Endodermal cell (in vitro differentiated cells): ENCODE results near the gene ANKRD31. TPM values are rescaled to one million over a fixed set of nuclear protein-coding genes. Genes with fewer than 3 reads are reported as not detected.

Experiments
- DNase-seq: peaks from one replicate; pipeline ENCODE4 v3.0.0-alpha.2; 2017
- H3K27ac ChIP-seq: 2 replicates; pipeline ENCODE4 v1.5.1; 2013; ENCODE audit warnings: mild to moderate bottlenecking, low read depth, low read length, moderate library complexity
- H3K27me3 ChIP-seq: 2 replicates; pipeline ENCODE4 v1.6.1; 2013; ENCODE audit warnings: mild to moderate bottlenecking, low read length, moderate library complexity; ENCODE audit not compliant: insufficient read depth, control insufficient read depth, poor library complexity, severe bottlenecking
- H3K36me3 ChIP-seq: 2 replicates; pipeline ENCODE4 v1.7.0; 2013; ENCODE audit warnings: mild to moderate bottlenecking, low read length, moderate library complexity; ENCODE audit not compliant: control insufficient read depth, insufficient read depth
- H3K4me1 ChIP-seq: one replicate; pipeline ENCODE4 v1.7.0; 2013; ENCODE audit warnings: low read length; ENCODE audit not compliant: control insufficient read depth, insufficient read depth
- H3K4me3 ChIP-seq: 2 replicates; pipeline ENCODE4 v1.5.1; 2013; ENCODE audit warnings: mild to moderate bottlenecking, low read length, moderate library complexity
- H3K9ac ChIP-seq: 2 replicates; pipeline ENCODE4 v1.6.1; 2013; ENCODE audit warnings: mild to moderate bottlenecking, low read length, moderate library complexity; ENCODE audit not compliant: poor library complexity, severe bottlenecking; ENCODE audit errors: extremely low read depth
- H3K9me3 ChIP-seq: 2 replicates; pipeline ENCODE4 v1.6.1; 2013; ENCODE audit warnings: mild to moderate bottlenecking, low read length, moderate library complexity; ENCODE audit not compliant: control insufficient read depth
- H3K27ac Mint-ChIP-seq: 2 replicates; pipeline ENCODE4 v1.8.0; 2020; ENCODE audit warnings: mixed read lengths
- H3K27me3 Mint-ChIP-seq: 2 replicates; pipeline ENCODE4 v1.8.0; 2021; ENCODE audit warnings: mild to moderate bottlenecking, mixed read lengths; ENCODE audit not compliant: insufficient read depth
- H3K36me3 Mint-ChIP-seq: 2 replicates; pipeline ENCODE4 v1.8.0; 2020; ENCODE audit warnings: low read depth, mixed read lengths
- H3K4me1 Mint-ChIP-seq: 2 replicates; pipeline ENCODE4 v1.8.0; 2020; ENCODE audit warnings: mixed read lengths
- H3K4me3 Mint-ChIP-seq: 2 replicates; pipeline ENCODE4 v1.8.0; 2020; ENCODE audit warnings: mild to moderate bottlenecking, moderate library complexity, mixed read lengths
- H3K9me3 Mint-ChIP-seq: 2 replicates; pipeline ENCODE4 v1.8.0; 2020; ENCODE audit warnings: mild to moderate bottlenecking, mixed read lengths
- WGBS, 2 experiments: methylation state at CpG; one replicate each; pipeline versions ENCODE4 v1.1.5 to v1.1.7; 2013; ENCODE audit warnings: missing lambda C conversion rate in 2 of 2, mixed read lengths in 1 of 2; ENCODE audit not compliant: insufficient coverage in 1 of 2, insufficient read length in 1 of 2; 5-methylcytosine and 5-hydroxymethylcytosine counted together
- total RNA-seq, 2 donors: library from RNA; stranded (reverse); fragmentation: NEBNext Ultra II Directional in 1 of 2; extraction: Animal tissue kit (Norgen Biotek cat#: 25700) in 1 of 2; gene quantifications; 2 replicates in 1 of 2; 3 replicates in 1 of 2; pipeline ENCODE4 v1.2.1, GENCODE V29; 2021
- TF ChIP-seq, protein P1 (sequence below): fragments of 200-600 bp; sonication (generic); conservative IDR thresholded peaks from 2 replicates; pipeline ENCODE4 v1.5.0; 2021; ENCODE audit warnings: antibody characterized with exemption, mild to moderate bottlenecking

The ANKRD31 gene
- total RNA-seq, 2 donors from 2014 or later: 0.13 to 0.29 TPM

DNA sequence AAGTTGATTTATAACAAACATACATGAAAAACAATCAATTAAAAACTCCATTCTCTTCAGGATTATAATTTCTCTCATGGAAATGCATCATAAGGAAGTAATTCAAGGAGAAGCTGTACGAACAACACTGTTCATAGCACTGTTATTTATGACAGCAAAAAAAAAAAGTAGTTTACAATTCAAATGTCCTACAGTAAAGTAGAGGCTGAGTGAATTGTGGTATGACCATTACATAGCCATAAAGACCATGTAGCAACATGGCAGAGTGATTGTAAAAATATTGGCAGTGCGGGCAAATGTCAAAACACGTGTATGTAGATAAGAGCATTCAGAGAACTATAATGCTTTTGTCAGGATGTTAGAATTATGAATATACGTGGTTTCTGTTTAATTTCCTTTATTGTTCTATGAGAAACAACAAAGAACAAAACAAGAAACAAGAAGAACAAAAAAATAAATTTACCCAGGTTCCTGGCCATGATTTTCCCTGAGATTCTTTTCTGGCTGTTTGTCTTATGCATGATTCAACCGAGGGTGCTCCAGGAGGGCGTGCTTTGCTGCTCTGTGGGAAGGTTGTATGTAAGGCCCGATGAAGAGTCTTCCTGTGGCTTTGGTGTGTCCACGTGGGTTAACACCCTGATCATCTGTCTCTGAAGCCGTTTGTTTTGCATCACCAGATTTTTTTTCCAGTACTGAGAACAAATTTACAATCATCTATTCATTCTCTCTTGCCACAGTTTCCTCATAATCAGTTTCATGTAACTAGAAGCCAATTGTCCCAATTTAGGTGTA is 213.1 kb downstream of the ANKRD31 start:
- Histone ChIP-seq H3K36me3 (no peaks in the 10 kb centered on the region), H3K27me3 (no peaks in the 10 kb centered on the region), H3K9me3 (no peaks in the 10 kb centered on the region), H3K4me3 (no peak overlapping the region), H3K4me1 (no peaks in the 10 kb centered on the region), H3K9ac (no peak overlapping the region), H3K27ac (no peak overlapping the region)
- peaks cover 4% of the 10 kb centered on the region for H3K4me1 Mint-ChIP-seq
- DNase-seq: no peak
- no peaks in the 10 kb centered on the region for H3K27me3 Mint-ChIP-seq
- WGBS, 2 experiments: 88 to 100% methylated on average over 1 to 9 of the region's 9 CpGs
- TF ChIP-seq, protein P1, sequence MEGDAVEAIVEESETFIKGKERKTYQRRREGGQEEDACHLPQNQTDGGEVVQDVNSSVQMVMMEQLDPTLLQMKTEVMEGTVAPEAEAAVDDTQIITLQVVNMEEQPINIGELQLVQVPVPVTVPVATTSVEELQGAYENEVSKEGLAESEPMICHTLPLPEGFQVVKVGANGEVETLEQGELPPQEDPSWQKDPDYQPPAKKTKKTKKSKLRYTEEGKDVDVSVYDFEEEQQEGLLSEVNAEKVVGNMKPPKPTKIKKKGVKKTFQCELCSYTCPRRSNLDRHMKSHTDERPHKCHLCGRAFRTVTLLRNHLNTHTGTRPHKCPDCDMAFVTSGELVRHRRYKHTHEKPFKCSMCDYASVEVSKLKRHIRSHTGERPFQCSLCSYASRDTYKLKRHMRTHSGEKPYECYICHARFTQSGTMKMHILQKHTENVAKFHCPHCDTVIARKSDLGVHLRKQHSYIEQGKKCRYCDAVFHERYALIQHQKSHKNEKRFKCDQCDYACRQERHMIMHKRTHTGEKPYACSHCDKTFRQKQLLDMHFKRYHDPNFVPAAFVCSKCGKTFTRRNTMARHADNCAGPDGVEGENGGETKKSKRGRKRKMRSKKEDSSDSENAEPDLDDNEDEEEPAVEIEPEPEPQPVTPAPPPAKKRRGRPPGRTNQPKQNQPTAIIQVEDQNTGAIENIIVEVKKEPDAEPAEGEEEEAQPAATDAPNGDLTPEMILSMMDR: no peak
- H3K27ac Mint-ChIP-seq: no peak overlapping the region
- H3K9me3 Mint-ChIP-seq: no peaks in the 10 kb centered on the region
- no peaks in the 10 kb centered on the region for H3K36me3 Mint-ChIP-seq
- H3K4me3 Mint-ChIP-seq: no peak overlapping the region

DNA sequence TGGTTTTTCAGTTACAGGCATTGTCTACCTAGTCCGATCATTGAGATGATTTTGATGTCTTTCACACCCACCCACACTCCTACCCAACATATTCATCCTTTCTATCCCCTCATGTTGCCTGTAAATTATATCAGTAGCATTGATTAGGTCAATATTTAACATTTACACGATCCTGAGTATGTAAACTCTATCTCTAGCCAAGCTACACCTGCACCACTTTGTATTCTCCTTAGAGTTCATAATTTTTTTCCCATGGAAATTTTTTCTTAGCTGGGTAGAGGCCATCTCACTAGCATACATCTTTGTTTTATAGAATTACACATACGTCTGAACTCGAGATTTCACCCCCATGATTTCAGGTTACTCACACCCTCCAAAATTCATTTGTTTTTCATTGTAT is 214.9 kb downstream of the ANKRD31 start:
- no peak for DNase-seq
- H3K27ac ChIP-seq: no peak overlapping the region
- no peaks in the 10 kb centered on the region for H3K27me3 ChIP-seq
- no peaks in the 10 kb centered on the region for H3K4me1 ChIP-seq
- TF ChIP-seq, protein P1: no peak
- 90 to 100% methylated on average over 1 to 4 of the region's 4 CpGs for WGBS, 2 experiments
- no peaks in the 10 kb centered on the region for H3K36me3 Mint-ChIP-seq
- no peaks in the 10 kb centered on the region for H3K9me3 ChIP-seq
- no peak overlapping the region for H3K4me3 Mint-ChIP-seq
- no peak overlapping the region for H3K4me3 ChIP-seq
- H3K27me3 Mint-ChIP-seq: peaks cover 2% of the 10 kb centered on the region
- no peaks in the 10 kb centered on the region for H3K36me3 ChIP-seq
- H3K27ac Mint-ChIP-seq: no peak overlapping the region
- H3K9ac ChIP-seq: no peak overlapping the region
- no peaks in the 10 kb centered on the region for H3K9me3 Mint-ChIP-seq
- H3K4me1 Mint-ChIP-seq: peaks cover 4% of the 10 kb centered on the region

DNA sequence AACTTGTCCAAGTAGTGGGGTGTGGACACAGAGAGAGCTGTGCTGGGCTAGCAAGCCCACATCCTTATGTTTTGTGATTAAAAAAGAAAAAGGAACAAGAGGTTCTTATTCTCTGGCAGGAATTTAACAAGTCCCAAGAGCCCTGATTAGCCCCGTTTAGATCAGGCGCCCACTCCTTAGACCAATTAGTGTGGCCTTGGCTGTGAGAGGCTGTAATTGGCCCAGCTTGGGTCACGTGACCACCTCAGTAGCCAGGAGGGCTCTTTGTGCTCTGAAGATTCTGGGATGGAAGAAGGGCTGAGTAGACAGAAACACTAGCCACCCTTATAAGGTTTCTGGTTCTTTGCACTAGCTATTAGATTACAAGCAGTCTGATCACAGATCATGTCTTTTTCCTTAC is 215.5 kb downstream of the ANKRD31 start:
- TF ChIP-seq, protein P1: no peak
- no peak for DNase-seq
- Histone ChIP-seq H3K4me1 (no peaks in the 10 kb centered on the region), H3K9me3 (no peaks in the 10 kb centered on the region), H3K9ac (no peak overlapping the region), H3K27me3 (no peaks in the 10 kb centered on the region), H3K36me3 (no peaks in the 10 kb centered on the region), H3K4me3 (no peak overlapping the region), H3K27ac (no peak overlapping the region)
- peaks cover 2% of the 10 kb centered on the region for H3K27me3 Mint-ChIP-seq
- peaks cover 4% of the 10 kb centered on the region for H3K4me1 Mint-ChIP-seq
- H3K4me3 Mint-ChIP-seq: no peak overlapping the region
- no peaks in the 10 kb centered on the region for H3K36me3 Mint-ChIP-seq
- 53 to 81% methylated on average over 2 to 3 of the region's 3 CpGs for WGBS, 2 experiments
- H3K27ac Mint-ChIP-seq: no peak overlapping the region
- no peaks in the 10 kb centered on the region for H3K9me3 Mint-ChIP-seq
